A549 (cell line): ENCODE data around the gene TTYH3.

Experiments
- CBX8 ChIP-seq: fragments of 200-600 bp; sonication (generic); IDR thresholded peaks from 2 replicates; pipeline ENCODE4 v1.6.1; 2016
- CHD4 ChIP-seq: fragments of 200-600 bp; sonication (generic); IDR thresholded peaks from 2 replicates; pipeline ENCODE4 v1.6.1; 2016; ENCODE audit warnings: antibody characterized with exemption, mild to moderate bottlenecking, borderline replicate concordance
- FOSB ChIP-seq: fragments of 250-450 bp; sonication (Bioruptor Pico); IDR thresholded peaks from 2 replicates; pipeline ENCODE4 v1.5.0; 2020; ENCODE audit warnings: mild to moderate bottlenecking, moderate library complexity
- HEYL ChIP-seq: fragments of 250-450 bp; sonication (Bioruptor Pico); IDR thresholded peaks from 2 replicates; pipeline ENCODE4 v1.8.0; 2021; ENCODE audit warnings: mild to moderate bottlenecking, moderate library complexity
- KDM1A ChIP-seq: fragments of 200-600 bp; sonication (generic); IDR thresholded peaks from 2 replicates; pipeline ENCODE4 v1.6.1; 2016; ENCODE audit warnings: low read depth, mild to moderate bottlenecking
- MAZ ChIP-seq: fragments of 150-350 bp; IDR thresholded peaks from 2 replicates; pipeline ENCODE4 v1.6.1; 2014; ENCODE audit warnings: antibody characterized with exemption, low read depth, low read length, borderline replicate concordance
- NFE2L2 ChIP-seq: fragments of 150-350 bp; conservative IDR thresholded peaks from 2 replicates; pipeline ENCODE4 v1.6.1; 2014; ENCODE audit warnings: low read length
- RAD21 ChIP-seq, 2 experiments: fragments of >200 bp in 1 of 2; sonication (Bioruptor Twin) in 1 of 2; formaldehyde crosslinking in 1 of 2; IDR thresholded peaks in 1 of 2; conservative IDR thresholded peaks in 1 of 2; 2 replicates in 1 of 2; 3 replicates in 1 of 2; pipeline ENCODE4 v1.6.1; 2012 to 2018; ENCODE audit warnings: inconsistent platforms in 1 of 2
- TF ChIP-seq, protein P1 (sequence below): fragments of >200 bp; sonication (Bioruptor Twin); formaldehyde crosslinking; IDR thresholded peaks from 3 replicates; pipeline ENCODE4 v1.5.1; 2016
- TF ChIP-seq, protein P2 (sequence below): fragments of 150-350 bp; IDR thresholded peaks from 2 replicates; pipeline ENCODE4 v1.6.1; 2014; ENCODE audit warnings: low read depth, mild to moderate bottlenecking, low read length

- TF ChIP-seq RAD21 (conservative IDR thresholded peaks at IDR 0.05 in 1 of 2, IDR thresholded peaks at IDR 0.05 in 1 of 2): no peak
- TF ChIP-seq KDM1A: no peak
- no peak for TF ChIP-seq MAZ
- TF ChIP-seq FOSB: no peak
- TF ChIP-seq, protein P1, sequence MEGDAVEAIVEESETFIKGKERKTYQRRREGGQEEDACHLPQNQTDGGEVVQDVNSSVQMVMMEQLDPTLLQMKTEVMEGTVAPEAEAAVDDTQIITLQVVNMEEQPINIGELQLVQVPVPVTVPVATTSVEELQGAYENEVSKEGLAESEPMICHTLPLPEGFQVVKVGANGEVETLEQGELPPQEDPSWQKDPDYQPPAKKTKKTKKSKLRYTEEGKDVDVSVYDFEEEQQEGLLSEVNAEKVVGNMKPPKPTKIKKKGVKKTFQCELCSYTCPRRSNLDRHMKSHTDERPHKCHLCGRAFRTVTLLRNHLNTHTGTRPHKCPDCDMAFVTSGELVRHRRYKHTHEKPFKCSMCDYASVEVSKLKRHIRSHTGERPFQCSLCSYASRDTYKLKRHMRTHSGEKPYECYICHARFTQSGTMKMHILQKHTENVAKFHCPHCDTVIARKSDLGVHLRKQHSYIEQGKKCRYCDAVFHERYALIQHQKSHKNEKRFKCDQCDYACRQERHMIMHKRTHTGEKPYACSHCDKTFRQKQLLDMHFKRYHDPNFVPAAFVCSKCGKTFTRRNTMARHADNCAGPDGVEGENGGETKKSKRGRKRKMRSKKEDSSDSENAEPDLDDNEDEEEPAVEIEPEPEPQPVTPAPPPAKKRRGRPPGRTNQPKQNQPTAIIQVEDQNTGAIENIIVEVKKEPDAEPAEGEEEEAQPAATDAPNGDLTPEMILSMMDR: no peak
- TF ChIP-seq, protein P2, sequence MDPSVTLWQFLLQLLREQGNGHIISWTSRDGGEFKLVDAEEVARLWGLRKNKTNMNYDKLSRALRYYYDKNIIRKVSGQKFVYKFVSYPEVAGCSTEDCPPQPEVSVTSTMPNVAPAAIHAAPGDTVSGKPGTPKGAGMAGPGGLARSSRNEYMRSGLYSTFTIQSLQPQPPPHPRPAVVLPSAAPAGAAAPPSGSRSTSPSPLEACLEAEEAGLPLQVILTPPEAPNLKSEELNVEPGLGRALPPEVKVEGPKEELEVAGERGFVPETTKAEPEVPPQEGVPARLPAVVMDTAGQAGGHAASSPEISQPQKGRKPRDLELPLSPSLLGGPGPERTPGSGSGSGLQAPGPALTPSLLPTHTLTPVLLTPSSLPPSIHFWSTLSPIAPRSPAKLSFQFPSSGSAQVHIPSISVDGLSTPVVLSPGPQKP: no peak
- no peak for TF ChIP-seq NFE2L2
- TF ChIP-seq HEYL (CRISPR knock-in tag): no peak
- no peak for TF ChIP-seq CHD4
- no peak for TF ChIP-seq CBX8
Observed at GRCh38 chr7:2658941-2659340, 27.2 kb downstream of the TTYH3 start.
